ENCODE data around the gene TBL1X. TPM values are rescaled to one million over a fixed set of nuclear protein-coding genes. Genes with fewer than 3 reads are reported as not detected.

TBL1X gene
- total RNA-seq, 1 donor from 2014 or later = 32.5 TPM

- Mint-ChIP-seq H3K27ac (ENCODE audit: unreplicated experiment) (no peak overlapping the region), H3K36me3 (ENCODE audit: low read depth) (peaks cover 7% of the 10 kb centered on the region), H3K27me3 (ENCODE audit: low read depth) (no peaks in the 10 kb centered on the region), H3K9me3 (peaks cover 8% of the 10 kb centered on the region), H3K4me1 (peaks cover 8% of the 10 kb centered on the region), H3K4me3 (no peak overlapping the region)
- no peak for TF ChIP-seq CTCF (conservative IDR thresholded peaks at IDR 0.05)
- no peak for DNase-seq (ENCODE audit: low read depth, low spot score)
Measured at GRCh38 chrX:9576059-9576458, 111.2 kb downstream of the TBL1X start.

GRCh38 chrX:9577555-9577954 lies 112.7 kb downstream of the TBL1X start:
- no peak for DNase-seq (ENCODE audit: low read depth, low spot score)
- Mint-ChIP-seq H3K27me3 (ENCODE audit: low read depth) (no peaks in the 10 kb centered on the region), H3K36me3 (ENCODE audit: low read depth) (peaks cover 7% of the 10 kb centered on the region), H3K4me3 (no peak overlapping the region), H3K27ac (ENCODE audit: unreplicated experiment) (no peak overlapping the region), H3K9me3 (peaks cover 6% of the 10 kb centered on the region), H3K4me1 (peaks cover 10% of the 10 kb centered on the region)
- no peak for TF ChIP-seq CTCF (conservative IDR thresholded peaks at IDR 0.05)

GRCh38 chrX:9578083-9578779 lies 113.4 kb downstream of the TBL1X start:
- H3K36me3 Mint-ChIP-seq (ENCODE audit: low read depth) = peaks cover 7% of the 10 kb centered on the region
- TF ChIP-seq CTCF (conservative IDR thresholded peaks at IDR 0.05) = no peak
- H3K4me1 Mint-ChIP-seq = peaks cover 13% of the 10 kb centered on the region
- H3K4me3 Mint-ChIP-seq = no peak overlapping the region
- peaks cover 6% of the 10 kb centered on the region for H3K9me3 Mint-ChIP-seq
- DNase-seq (ENCODE audit: low read depth, low spot score) = no peak
- no peaks in the 10 kb centered on the region for H3K27me3 Mint-ChIP-seq (ENCODE audit: low read depth)
- H3K27ac Mint-ChIP-seq (ENCODE audit: unreplicated experiment) = no peak overlapping the region

GRCh38 chrX:9581771-9582385 lies 117.0 kb downstream of the TBL1X start:
- no peak for DNase-seq (ENCODE audit: low read depth, low spot score)
- no peak for TF ChIP-seq CTCF (conservative IDR thresholded peaks at IDR 0.05)
- peaks cover 3% of the 10 kb centered on the region for H3K9me3 Mint-ChIP-seq
- H3K27ac Mint-ChIP-seq (ENCODE audit: unreplicated experiment) = no peak overlapping the region
- peaks cover 17% of the 10 kb centered on the region for H3K4me1 Mint-ChIP-seq
- H3K36me3 Mint-ChIP-seq (ENCODE audit: low read depth) = peaks cover 5% of the 10 kb centered on the region
- no peaks in the 10 kb centered on the region for H3K27me3 Mint-ChIP-seq (ENCODE audit: low read depth)
- no peak overlapping the region for H3K4me3 Mint-ChIP-seq

GRCh38 chrX:9582956-9583355 lies 118.1 kb downstream of the TBL1X start:
- peaks cover 17% of the 10 kb centered on the region for H3K4me1 Mint-ChIP-seq
- H3K27ac Mint-ChIP-seq (ENCODE audit: unreplicated experiment) = no peak overlapping the region
- no peaks in the 10 kb centered on the region for H3K27me3 Mint-ChIP-seq (ENCODE audit: low read depth)
- no peak for TF ChIP-seq CTCF (conservative IDR thresholded peaks at IDR 0.05)
- H3K4me3 Mint-ChIP-seq = no peak overlapping the region
- H3K36me3 Mint-ChIP-seq (ENCODE audit: low read depth) = peaks cover 5% of the 10 kb centered on the region
- no peak for DNase-seq (ENCODE audit: low read depth, low spot score)
- peaks cover 3% of the 10 kb centered on the region for H3K9me3 Mint-ChIP-seq

All from neural crest cell (in vitro differentiated cells).